ENCODE results near the gene SLC49A4. TPM values are rescaled to one million over a fixed set of nuclear protein-coding genes. Genes with fewer than 3 reads are reported as not detected.

SLC49A4 gene
- total RNA-seq, 4 donors from 2014 or later: 21.2 to 25.7 (median 24.1) TPM

GRCh38 chr3:122825460-122825859 is 30.6 kb downstream of the SLC49A4 start:
- H3K27ac ChIP-seq (replicated peaks in 1 of 4): no peak overlapping the region
- H3K36me3 ChIP-seq: peaks cover 5 to 37% (median 14%) of the 10 kb centered on the region in 4 donors
- no peaks in the 10 kb centered on the region for H3K9me3 ChIP-seq
- H3K27me3 ChIP-seq: no peaks in the 10 kb centered on the region
- DNase-seq (ENCODE audit: extremely low spot score): no peak
- intact Hi-C loops (cut with DNase I): no loop called here
- H3K4me1 ChIP-seq: no peaks in the 10 kb centered on the region
- H3K4me3 ChIP-seq: no peak overlapping the region
- 73% methylated on average over 4 of the region's 4 CpGs for WGBS
- no peak for TF ChIP-seq CTCF (IDR thresholded peaks at IDR 0.05)
- TF ChIP-seq EP300 (IDR thresholded peaks at IDR 0.05): no peak
- TF ChIP-seq POLR2AphosphoS5 (IDR thresholded peaks at IDR 0.05): no peak
- no peak for TF ChIP-seq POLR2A (IDR thresholded peaks at IDR 0.05; ENCODE audit: low read depth)

GRCh38 chr3:122826278-122826677 is 31.4 kb downstream of the SLC49A4 start:
- no peak for TF ChIP-seq POLR2A (IDR thresholded peaks at IDR 0.05; ENCODE audit: low read depth)
- no peak for TF ChIP-seq EP300 (IDR thresholded peaks at IDR 0.05)
- no peak for TF ChIP-seq CTCF (IDR thresholded peaks at IDR 0.05)
- no peak for TF ChIP-seq POLR2AphosphoS5 (IDR thresholded peaks at IDR 0.05)
- WGBS: 93% methylated on average over 1 of the region's 1 CpG
- intact Hi-C loops (cut with DNase I): no loop called here

GRCh38 chr3:122828281-122828680 is 33.4 kb downstream of the SLC49A4 start:
- H3K27me3 ChIP-seq: no peaks in the 10 kb centered on the region
- TF ChIP-seq CTCF (IDR thresholded peaks at IDR 0.05) (no peak), POLR2AphosphoS5 (IDR thresholded peaks at IDR 0.05) (no peak), POLR2A (IDR thresholded peaks at IDR 0.05; ENCODE audit: low read depth) (no peak), EP300 (IDR thresholded peaks at IDR 0.05) (no peak)
- no peaks in the 10 kb centered on the region for H3K9me3 ChIP-seq
- intact Hi-C loops (cut with DNase I): no loop called here
- no peak overlapping the region for H3K4me3 ChIP-seq
- 94% methylated on average over 4 of the region's 4 CpGs for WGBS
- no peak for DNase-seq (ENCODE audit: extremely low spot score)
- H3K36me3 ChIP-seq: peaks cover 3 to 38% (median 15%) of the 10 kb centered on the region in 4 donors
- no peaks in the 10 kb centered on the region for H3K4me1 ChIP-seq
- H3K27ac ChIP-seq (replicated peaks in 1 of 4): no peak overlapping the region

More at GRCh38 chr3:122826278-122826677, 31.4 kb downstream of the SLC49A4 start:
- peaks cover 0 to 35% (median 12%) of the 10 kb centered on the region in 4 donors for H3K36me3 ChIP-seq
- no peaks in the 10 kb centered on the region for H3K9me3 ChIP-seq
- DNase-seq (ENCODE audit: extremely low spot score): no peak
- H3K27ac ChIP-seq (replicated peaks in 1 of 4): no peak overlapping the region
- H3K4me1 ChIP-seq: no peaks in the 10 kb centered on the region
- H3K27me3 ChIP-seq: no peaks in the 10 kb centered on the region
- no peak overlapping the region for H3K4me3 ChIP-seq

- H3K27ac ChIP-seq (replicated peaks in 1 of 4): no peak overlapping the region
- intact Hi-C loops (cut with DNase I): no loop called here
- WGBS: 96% methylated on average over 2 of the region's 2 CpGs
- no peaks in the 10 kb centered on the region for H3K27me3 ChIP-seq
- H3K9me3 ChIP-seq: no peaks in the 10 kb centered on the region
- H3K4me1 ChIP-seq: no peaks in the 10 kb centered on the region
- no peak for DNase-seq (ENCODE audit: extremely low spot score)
- peaks cover 0 to 26% (median 15%) of the 10 kb centered on the region in 4 donors for H3K36me3 ChIP-seq
- no peak for TF ChIP-seq POLR2A (IDR thresholded peaks at IDR 0.05; ENCODE audit: low read depth)
- TF ChIP-seq CTCF (IDR thresholded peaks at IDR 0.05): no peak
- no peak for TF ChIP-seq EP300 (IDR thresholded peaks at IDR 0.05)
- no peak for TF ChIP-seq POLR2AphosphoS5 (IDR thresholded peaks at IDR 0.05)
- H3K4me3 ChIP-seq: no peak overlapping the region
These were observed 40.7 kb downstream of the SLC49A4 start for GRCh38 chr3:122835590-122835989.

- H3K4me1 ChIP-seq: no peaks in the 10 kb centered on the region
- no peak overlapping the region for H3K27ac ChIP-seq (replicated peaks in 1 of 4)
- intact Hi-C loops (cut with DNase I): no loop called here
- TF ChIP-seq POLR2AphosphoS5 (IDR thresholded peaks at IDR 0.05) (no peak), EP300 (IDR thresholded peaks at IDR 0.05) (no peak), POLR2A (IDR thresholded peaks at IDR 0.05; ENCODE audit: low read depth) (no peak), CTCF (IDR thresholded peaks at IDR 0.05) (no peak)
- peaks cover 0 to 13% (median 11%) of the 10 kb centered on the region in 4 donors for H3K36me3 ChIP-seq
- DNase-seq (ENCODE audit: extremely low spot score): no peak
- H3K9me3 ChIP-seq: no peaks in the 10 kb centered on the region
- WGBS: 59% methylated on average over 3 of the region's 3 CpGs
- H3K4me3 ChIP-seq: no peak overlapping the region
- H3K27me3 ChIP-seq: no peaks in the 10 kb centered on the region
These were observed 48.7 kb downstream of the SLC49A4 start for GRCh38 chr3:122843604-122844003.
